Cardiac fibroblast (primary cell): ENCODE results near the gene RHOU.
A peak's percentile ranks its signal among the peaks of the same experiment; 100 is the strongest.

Experiments
- DNase-seq, 2 donors: peaks; one replicate each; pipeline versions ENCODE4 v3.0.0 to v3.0.0-alpha.2; 2010; ENCODE audit warnings: low read depth in 2 of 2
- H3K4me3 ChIP-seq, 2 donors: replicated peaks in 1 of 2; 1 replicate in 1 of 2; 2 replicates in 1 of 2; pipeline ENCODE4 v1.5.1; 2011; ENCODE audit warnings: low read depth in 2 of 2, low read length in 2 of 2, mild to moderate bottlenecking in 2 of 2, moderate library complexity in 1 of 2
- TF ChIP-seq, protein P1 (sequence below): IDR thresholded peaks from one replicate; pipeline ENCODE4 v1.5.1; 2011; ENCODE audit warnings: low read depth, mild to moderate bottlenecking, low read length, inconsistent platforms

RHOU gene

DNA sequence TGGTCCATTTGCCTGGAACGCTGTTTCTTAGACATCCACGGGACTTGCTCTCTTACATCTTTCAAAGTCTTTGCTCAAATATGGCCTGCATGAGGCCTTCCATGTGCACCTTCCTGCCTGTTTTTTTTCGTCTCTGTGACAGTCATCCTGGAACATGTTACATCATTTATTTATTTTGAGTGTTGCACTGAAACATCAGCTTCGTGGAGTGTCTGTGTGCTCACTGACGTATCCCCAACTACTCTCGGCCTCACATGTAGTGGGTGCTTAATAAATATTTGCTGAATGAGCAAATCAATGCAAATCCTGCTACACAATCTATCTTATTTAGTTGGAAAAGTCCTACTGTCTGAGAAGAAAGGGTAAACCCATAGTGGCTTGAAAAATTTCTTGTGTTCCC lies 11.4 kb upstream of the RHOU start:
- H3K4me3 ChIP-seq, result no peak overlapping the region
- TF ChIP-seq, protein P1, sequence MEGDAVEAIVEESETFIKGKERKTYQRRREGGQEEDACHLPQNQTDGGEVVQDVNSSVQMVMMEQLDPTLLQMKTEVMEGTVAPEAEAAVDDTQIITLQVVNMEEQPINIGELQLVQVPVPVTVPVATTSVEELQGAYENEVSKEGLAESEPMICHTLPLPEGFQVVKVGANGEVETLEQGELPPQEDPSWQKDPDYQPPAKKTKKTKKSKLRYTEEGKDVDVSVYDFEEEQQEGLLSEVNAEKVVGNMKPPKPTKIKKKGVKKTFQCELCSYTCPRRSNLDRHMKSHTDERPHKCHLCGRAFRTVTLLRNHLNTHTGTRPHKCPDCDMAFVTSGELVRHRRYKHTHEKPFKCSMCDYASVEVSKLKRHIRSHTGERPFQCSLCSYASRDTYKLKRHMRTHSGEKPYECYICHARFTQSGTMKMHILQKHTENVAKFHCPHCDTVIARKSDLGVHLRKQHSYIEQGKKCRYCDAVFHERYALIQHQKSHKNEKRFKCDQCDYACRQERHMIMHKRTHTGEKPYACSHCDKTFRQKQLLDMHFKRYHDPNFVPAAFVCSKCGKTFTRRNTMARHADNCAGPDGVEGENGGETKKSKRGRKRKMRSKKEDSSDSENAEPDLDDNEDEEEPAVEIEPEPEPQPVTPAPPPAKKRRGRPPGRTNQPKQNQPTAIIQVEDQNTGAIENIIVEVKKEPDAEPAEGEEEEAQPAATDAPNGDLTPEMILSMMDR, result no peak
- no peak for DNase-seq

DNA sequence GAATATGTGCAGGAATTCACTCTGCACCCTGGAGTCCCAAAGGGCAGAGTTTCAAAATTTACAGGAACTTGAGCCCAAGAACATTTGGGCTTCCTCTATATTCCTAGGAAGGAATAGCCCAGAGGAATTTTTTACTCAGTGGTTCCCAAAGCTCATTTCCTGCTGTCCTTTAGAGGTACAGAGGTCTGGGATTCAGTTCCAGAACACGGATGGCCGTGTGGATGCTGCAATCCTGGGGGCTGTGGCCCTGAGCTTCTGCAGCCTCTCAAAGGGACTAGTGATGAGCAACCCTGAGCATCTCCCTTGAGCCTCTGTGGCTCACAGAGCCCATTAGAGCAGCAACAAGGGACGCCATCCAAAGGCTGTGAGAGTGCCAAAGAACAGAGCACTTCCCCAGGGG lies 10.1 kb upstream of the RHOU start:
- no peak for DNase-seq
- TF ChIP-seq, protein P1, result no peak
- H3K4me3 ChIP-seq, result no peak overlapping the region

DNA sequence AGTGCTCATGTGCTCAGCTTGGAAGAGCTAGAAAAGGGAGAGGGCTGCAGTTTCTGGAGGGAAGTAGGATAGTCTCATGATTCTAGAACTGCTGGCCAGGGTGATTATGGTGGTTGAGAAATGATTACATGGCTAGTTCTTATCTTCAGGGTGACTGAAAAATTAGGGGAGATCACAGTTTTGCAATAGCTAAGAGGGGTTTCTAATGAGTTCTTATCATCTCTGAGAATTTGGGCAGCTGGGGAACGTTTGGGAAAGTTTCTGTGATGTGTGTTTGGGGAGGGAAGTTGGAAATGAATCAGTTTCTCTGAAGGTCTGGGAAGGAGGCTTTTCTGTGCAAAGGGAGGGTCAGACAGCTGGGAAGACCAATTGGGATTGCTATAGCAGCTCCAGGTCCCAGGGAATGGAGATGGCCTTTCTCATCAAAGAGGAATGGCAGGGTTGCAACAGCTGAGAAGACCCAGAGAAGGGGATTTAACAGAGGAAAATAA lies 7.6 kb upstream of the RHOU start:
- peak in 1 of 2 donors; percentile 71 for DNase-seq
- TF ChIP-seq, protein P1, result no peak
- H3K4me3 ChIP-seq, result no peak overlapping the region

DNA sequence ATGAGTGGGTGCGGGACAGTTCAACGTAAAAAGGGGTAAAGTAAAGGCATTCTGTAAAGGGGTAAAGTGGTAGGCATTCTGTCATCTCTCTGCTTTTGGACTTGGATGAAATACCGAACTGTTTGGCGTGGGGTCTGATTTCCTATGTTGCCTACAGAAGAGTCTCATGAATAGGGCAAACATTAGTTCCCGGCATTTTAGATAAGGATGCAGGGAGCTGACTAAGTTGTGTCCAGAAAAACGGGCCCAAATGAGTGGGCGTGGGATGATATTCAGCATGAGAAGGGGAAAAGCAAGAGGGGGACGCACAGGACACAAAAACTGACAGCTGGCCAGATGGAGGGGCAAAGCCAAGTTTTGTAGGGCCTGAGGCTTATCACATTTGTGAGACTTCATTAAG lies 2.9 kb upstream of the RHOU start:
- no peak overlapping the region for H3K4me3 ChIP-seq
- TF ChIP-seq, protein P1, result no peak
- DNase-seq, result no peak

DNA sequence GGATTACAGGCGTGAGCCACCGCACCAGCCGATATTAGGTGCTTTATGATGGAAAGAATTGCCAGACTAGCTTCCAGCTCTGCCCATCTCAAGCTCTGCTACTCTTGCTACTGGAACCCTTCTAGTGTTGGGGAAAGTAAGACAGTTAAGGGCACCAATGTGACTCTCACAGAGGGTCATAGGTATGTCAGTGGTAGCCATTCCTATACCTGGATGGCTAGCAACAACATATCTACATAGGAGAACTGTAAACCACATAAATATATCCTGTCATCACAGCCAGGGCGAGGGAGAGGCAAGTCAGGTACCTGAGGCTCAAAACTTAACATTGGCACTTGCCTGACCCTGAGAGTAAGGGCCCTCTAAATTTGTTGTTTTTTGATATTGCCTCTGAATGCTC lies 1.7 kb upstream of the RHOU start:
- H3K4me3 ChIP-seq, result no peak overlapping the region
- no peak for DNase-seq
- TF ChIP-seq, protein P1, result no peak

DNA sequence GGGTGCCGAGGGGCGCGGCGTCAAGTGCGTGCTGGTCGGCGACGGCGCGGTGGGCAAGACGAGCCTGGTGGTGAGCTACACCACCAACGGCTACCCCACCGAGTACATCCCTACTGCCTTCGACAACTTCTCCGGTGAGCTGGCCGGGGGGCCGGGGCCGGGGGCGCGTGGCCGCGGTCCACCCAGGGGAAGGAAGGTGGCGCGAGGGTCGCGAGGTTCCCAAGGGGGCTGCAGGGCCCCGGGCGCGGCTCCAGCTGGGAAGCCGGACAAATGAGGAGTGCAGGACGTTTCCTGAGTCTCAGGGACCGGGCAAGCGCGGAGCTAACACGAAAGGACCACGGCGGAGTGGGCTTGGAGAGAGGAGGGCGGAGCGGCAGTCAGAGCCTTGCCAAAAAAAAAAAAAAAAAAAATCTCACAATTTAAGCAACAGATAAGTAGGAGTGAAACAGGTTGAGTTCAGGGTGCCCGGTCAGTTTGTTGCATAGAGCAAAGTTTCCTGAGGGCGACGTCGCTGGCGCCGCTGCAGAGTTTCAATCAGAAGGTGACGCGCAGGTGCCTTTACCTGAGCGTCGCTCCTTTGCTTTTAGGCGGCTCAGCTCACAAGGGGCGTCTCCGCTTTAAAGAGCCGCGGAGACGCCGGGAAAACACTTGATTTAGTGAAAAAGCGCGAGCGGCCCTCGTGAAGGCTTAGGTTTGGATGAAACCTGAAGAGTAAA lies 750 bp downstream of the RHOU start:
- peak overlapping the region; percentile 58 to 75 for H3K4me3 ChIP-seq
- peak; percentile 19 to 60 for DNase-seq
- TF ChIP-seq, protein P1, result no peak
